Retinal pigment epithelial cell (primary cell): ENCODE data around the gene NHEJ1.

Experiments used
- DNase-seq: peaks from one replicate; pipeline ENCODE4 v3.0.0-alpha.2; 2010; ENCODE audit warnings: low read depth
- H3K4me3 ChIP-seq: 2 replicates; pipeline ENCODE4 v1.5.1; 2011; ENCODE audit warnings: mild to moderate bottlenecking, low read length, control low read depth, moderate library complexity
- CTCF ChIP-seq: conservative IDR thresholded peaks from 2 replicates; pipeline ENCODE4 v1.5.1; 2011; ENCODE audit warnings: low read depth, low read length, control low read depth, inconsistent platforms

NHEJ1 gene

GRCh38 chr2:219090436-219091299, 69.9 kb downstream of the NHEJ1 start:
- DNase-seq: no peak
- no peak overlapping the region for H3K4me3 ChIP-seq
- no peak for TF ChIP-seq CTCF

- no peak for TF ChIP-seq CTCF
- no peak overlapping the region for H3K4me3 ChIP-seq
- no peak for DNase-seq
Observed at GRCh38 chr2:219089330-219089729, 71.3 kb downstream of the NHEJ1 start.

- no peak for DNase-seq
- no peak for TF ChIP-seq CTCF
- H3K4me3 ChIP-seq: no peak overlapping the region
Observed at GRCh38 chr2:219087848-219088247, 72.8 kb downstream of the NHEJ1 start.

- no peak for DNase-seq
- no peak overlapping the region for H3K4me3 ChIP-seq
- no peak for TF ChIP-seq CTCF
Observed at GRCh38 chr2:219087361-219087760, 73.3 kb downstream of the NHEJ1 start.

GRCh38 chr2:219086196-219086595, 74.4 kb downstream of the NHEJ1 start:
- TF ChIP-seq CTCF: no peak
- DNase-seq: no peak
- H3K4me3 ChIP-seq: no peak overlapping the region

- no peak for TF ChIP-seq CTCF
- DNase-seq: no peak
- no peak overlapping the region for H3K4me3 ChIP-seq
Observed at GRCh38 chr2:219084791-219085190, 75.8 kb downstream of the NHEJ1 start.

- no peak overlapping the region for H3K4me3 ChIP-seq
- TF ChIP-seq CTCF: no peak
Observed at GRCh38 chr2:219082332-219082958, 78.2 kb downstream of the NHEJ1 start.

More at GRCh38 chr2:219082332-219082958, 78.2 kb downstream of the NHEJ1 start:
- no peak for DNase-seq
